K562 (cell line): ENCODE data around the gene KISS1R. TPM values are rescaled to one million over a fixed set of nuclear protein-coding genes. Genes with fewer than 3 reads are reported as not detected.
A peak's percentile ranks its signal among the peaks of the same experiment; 100 is the strongest.

Source experiments
- CHD4 ChIP-seq: fragments of 200-600 bp; sonication (generic); IDR thresholded peaks from 3 replicates; pipeline ENCODE4 v1.6.1; 2012; ENCODE audit warnings: low read depth, mild to moderate bottlenecking, mixed read lengths, low read length, inconsistent platforms; ENCODE audit not compliant: insufficient read depth, insufficient replicate concordance, poor library complexity, severe bottlenecking
- KDM4B ChIP-seq, 2 experiments: fragments of 450-650 bp in 1 of 2; sonication (generic) in 1 of 2; IDR thresholded peaks; 2 replicates each; pipeline ENCODE4 v1.6.1; 2016 to 2017; ENCODE audit warnings: borderline replicate concordance in 2 of 2, antibody characterized with exemption in 1 of 2, low read depth in 1 of 2, mild to moderate bottlenecking in 1 of 2
- MEIS2 ChIP-seq: fragments of 450-650 bp; IDR thresholded peaks from 2 replicates; pipeline ENCODE4 v1.6.1; 2014; ENCODE audit warnings: mild to moderate bottlenecking; ENCODE audit not compliant: partially characterized antibody
- YBX1 ChIP-seq: fragments of 450-650 bp; IDR thresholded peaks from 2 replicates; pipeline ENCODE4 v1.7.1; 2016; ENCODE audit warnings: mild to moderate bottlenecking
- polyA plus RNA-seq, 8 experiments: library from polyadenylated mRNA; depleted of rRNA in 4 of 8; stranded (reverse) in 5 of 8; unstranded in 3 of 8; fragments of >200 nt; fragmentation: Nextera tagmentation in 2 of 8; fragmentation: Illumina TruSeq in 1 of 8; extraction: Ambion mirVana in 2 of 8; extraction: Trizol in 1 of 8; gene quantifications; 2 replicates each; pipeline versions ENCODE4 v1.2.1 to v1.2.3, GENCODE V29; 2011 to 2014; ENCODE audit warnings: inconsistent platforms in 1 of 8, missing spikeins in 1 of 8
- total RNA-seq, 7 experiments: library from RNA; depleted of rRNA in 6 of 7; stranded (reverse); fragments of >200 nt in 6 of 7; fragmentation: Illumina TruSeq in 2 of 7; extraction: Trizol in 2 of 7; gene quantifications; 2 replicates each; pipeline versions ENCODE4 v1.2.1 to v1.2.3, GENCODE V29; 2011 to 2021; ENCODE audit warnings: low replicate concordance in 1 of 7
- TF ChIP-seq, protein P1 (sequence below): fragments of 250-450 bp; sonication (Bioruptor Pico); IDR thresholded peaks from 2 replicates; pipeline ENCODE4 v1.4.0; 2020
- TF ChIP-seq, protein P2 (sequence below), 2 experiments: fragments of 450-650 bp; formaldehyde crosslinking in 1 of 2; IDR thresholded peaks; 2 replicates each; pipeline versions ENCODE4 v1.4.0 to v1.6.1; 2014 to 2020; ENCODE audit warnings: mild to moderate bottlenecking in 2 of 2, borderline replicate concordance in 1 of 2, low read depth in 1 of 2

Gene KISS1R
- total and polyA plus RNA-seq, 9 of the 15 experiments (the other 6 are each of a cell fraction or from before 2014, with no cell fraction given), result 0.37 to 39.4 (median 2.0) TPM

DNA sequence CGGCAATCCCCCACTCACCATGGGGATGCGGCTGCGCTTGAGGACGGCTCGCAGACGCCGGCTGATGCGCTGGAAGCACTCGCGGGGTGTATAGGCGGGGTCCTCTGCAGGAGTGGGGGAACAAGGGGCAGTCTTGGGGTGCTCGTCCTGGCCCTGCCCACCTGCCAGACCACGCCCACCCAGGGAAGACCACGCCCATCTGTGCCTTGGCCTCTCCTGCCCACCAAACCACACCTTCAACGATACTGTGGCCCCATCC lies 17.2 kb upstream of the KISS1R start (continued):
- TF ChIP-seq MEIS2, result no peak
- no peak for TF ChIP-seq YBX1
- no peak for TF ChIP-seq CHD4
- no peak for TF ChIP-seq KDM4B (IDR thresholded peaks at IDR 0.05; ENCODE audit: borderline replicate concordance in 2 of 2, low read depth in 1 of 2)
- TF ChIP-seq, protein P1, sequence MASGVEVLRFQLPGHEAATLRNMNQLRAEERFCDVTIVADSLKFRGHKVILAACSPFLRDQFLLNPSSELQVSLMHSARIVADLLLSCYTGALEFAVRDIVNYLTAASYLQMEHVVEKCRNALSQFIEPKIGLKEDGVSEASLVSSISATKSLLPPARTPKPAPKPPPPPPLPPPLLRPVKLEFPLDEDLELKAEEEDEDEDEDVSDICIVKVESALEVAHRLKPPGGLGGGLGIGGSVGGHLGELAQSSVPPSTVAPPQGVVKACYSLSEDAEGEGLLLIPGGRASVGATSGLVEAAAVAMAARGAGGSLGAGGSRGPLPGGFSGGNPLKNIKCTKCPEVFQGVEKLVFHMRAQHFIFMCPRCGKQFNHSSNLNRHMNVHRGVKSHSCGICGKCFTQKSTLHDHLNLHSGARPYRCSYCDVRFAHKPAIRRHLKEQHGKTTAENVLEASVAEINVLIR (CRISPR knock-in tag), result no peak
- TF ChIP-seq, protein P2, sequence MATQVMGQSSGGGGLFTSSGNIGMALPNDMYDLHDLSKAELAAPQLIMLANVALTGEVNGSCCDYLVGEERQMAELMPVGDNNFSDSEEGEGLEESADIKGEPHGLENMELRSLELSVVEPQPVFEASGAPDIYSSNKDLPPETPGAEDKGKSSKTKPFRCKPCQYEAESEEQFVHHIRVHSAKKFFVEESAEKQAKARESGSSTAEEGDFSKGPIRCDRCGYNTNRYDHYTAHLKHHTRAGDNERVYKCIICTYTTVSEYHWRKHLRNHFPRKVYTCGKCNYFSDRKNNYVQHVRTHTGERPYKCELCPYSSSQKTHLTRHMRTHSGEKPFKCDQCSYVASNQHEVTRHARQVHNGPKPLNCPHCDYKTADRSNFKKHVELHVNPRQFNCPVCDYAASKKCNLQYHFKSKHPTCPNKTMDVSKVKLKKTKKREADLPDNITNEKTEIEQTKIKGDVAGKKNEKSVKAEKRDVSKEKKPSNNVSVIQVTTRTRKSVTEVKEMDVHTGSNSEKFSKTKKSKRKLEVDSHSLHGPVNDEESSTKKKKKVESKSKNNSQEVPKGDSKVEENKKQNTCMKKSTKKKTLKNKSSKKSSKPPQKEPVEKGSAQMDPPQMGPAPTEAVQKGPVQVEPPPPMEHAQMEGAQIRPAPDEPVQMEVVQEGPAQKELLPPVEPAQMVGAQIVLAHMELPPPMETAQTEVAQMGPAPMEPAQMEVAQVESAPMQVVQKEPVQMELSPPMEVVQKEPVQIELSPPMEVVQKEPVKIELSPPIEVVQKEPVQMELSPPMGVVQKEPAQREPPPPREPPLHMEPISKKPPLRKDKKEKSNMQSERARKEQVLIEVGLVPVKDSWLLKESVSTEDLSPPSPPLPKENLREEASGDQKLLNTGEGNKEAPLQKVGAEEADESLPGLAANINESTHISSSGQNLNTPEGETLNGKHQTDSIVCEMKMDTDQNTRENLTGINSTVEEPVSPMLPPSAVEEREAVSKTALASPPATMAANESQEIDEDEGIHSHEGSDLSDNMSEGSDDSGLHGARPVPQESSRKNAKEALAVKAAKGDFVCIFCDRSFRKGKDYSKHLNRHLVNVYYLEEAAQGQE (IDR thresholded peaks at IDR 0.05; ENCODE audit: borderline replicate concordance), result no peak
- TF ChIP-seq, protein P2 (CRISPR knock-in tag; IDR thresholded peaks at IDR 0.05; ENCODE audit: low read depth), result 0 out of 2 replicates have a peak, but pooled peaks have one; percentile 28
- TF ChIP-seq, all 486 proteins: peak for 11
